ENCODE data around the gene GRIK4.
"Not testable (repeated sequence)": the region's sequence is repeated elsewhere in the genome, so short reads cannot be mapped to it uniquely, and the experiment has no call there.

The GRIK4 gene

DNA sequence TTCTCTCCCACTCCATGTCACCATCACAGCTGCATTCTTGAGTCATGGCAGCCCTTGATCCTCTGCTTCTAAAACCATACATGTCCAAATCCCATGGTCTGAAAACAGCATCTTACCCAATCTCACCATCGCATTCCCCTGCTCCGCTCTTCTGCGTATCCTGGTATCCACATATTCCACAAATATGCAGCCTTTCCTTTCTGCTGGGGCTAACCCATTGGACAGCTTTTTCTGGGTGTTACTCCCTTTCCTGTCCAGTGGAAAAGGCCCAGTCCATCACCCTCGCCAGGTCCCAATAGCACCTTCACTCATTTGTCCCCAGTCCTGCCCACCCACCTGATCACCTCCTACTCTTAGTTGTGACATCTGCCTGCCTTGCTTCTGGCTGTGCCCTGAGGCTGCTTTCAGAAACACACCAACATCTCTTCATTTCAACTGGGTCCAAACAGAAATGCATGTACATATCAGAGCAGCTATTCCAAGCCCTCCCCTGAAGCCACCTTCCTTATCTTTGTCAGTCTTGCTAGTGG is 274.7 kb downstream of the GRIK4 start:
- Histone ChIP-seq H3F3A (ENCODE audit: control insufficient read depth, insufficient read depth) (no peaks in the 10 kb centered on the region), H3K4me2 (ENCODE audit: low read length) (no peak overlapping the region), H3K27ac (ENCODE audit: low read depth, low read length) (no peak overlapping the region), H3K36me3 (ENCODE audit: control insufficient read depth, low read length) (no peaks in the 10 kb centered on the region), H4K20me1 (ENCODE audit: control insufficient read depth, insufficient read depth, low read depth, low read length) (no peaks in the 10 kb centered on the region), H3K9me2 (replicated peaks; ENCODE audit: control insufficient read depth, low read length) (no peaks in the 10 kb centered on the region), H3K4me1 (ENCODE audit: control insufficient read depth, low read length) (no peaks in the 10 kb centered on the region), H3K9me3 (ENCODE audit: control insufficient read depth, insufficient read depth, low read length) (no peaks in the 10 kb centered on the region), H3K4me3 (ENCODE audit: low read length) (no peak overlapping the region), H3K79me2 (ENCODE audit: control insufficient read depth, low read length) (no peaks in the 10 kb centered on the region), H3K27me3 (ENCODE audit: control insufficient read depth, low read length) (0 out of 2 replicates have a peak, but pooled peaks cover under 1% of the 10 kb centered on the region)
- TF ChIP-seq EZH2phosphoT487 (IDR thresholded peaks at IDR 0.05; ENCODE audit: borderline replicate concordance, low read length) = no peak
- TF ChIP-seq, protein P1, sequence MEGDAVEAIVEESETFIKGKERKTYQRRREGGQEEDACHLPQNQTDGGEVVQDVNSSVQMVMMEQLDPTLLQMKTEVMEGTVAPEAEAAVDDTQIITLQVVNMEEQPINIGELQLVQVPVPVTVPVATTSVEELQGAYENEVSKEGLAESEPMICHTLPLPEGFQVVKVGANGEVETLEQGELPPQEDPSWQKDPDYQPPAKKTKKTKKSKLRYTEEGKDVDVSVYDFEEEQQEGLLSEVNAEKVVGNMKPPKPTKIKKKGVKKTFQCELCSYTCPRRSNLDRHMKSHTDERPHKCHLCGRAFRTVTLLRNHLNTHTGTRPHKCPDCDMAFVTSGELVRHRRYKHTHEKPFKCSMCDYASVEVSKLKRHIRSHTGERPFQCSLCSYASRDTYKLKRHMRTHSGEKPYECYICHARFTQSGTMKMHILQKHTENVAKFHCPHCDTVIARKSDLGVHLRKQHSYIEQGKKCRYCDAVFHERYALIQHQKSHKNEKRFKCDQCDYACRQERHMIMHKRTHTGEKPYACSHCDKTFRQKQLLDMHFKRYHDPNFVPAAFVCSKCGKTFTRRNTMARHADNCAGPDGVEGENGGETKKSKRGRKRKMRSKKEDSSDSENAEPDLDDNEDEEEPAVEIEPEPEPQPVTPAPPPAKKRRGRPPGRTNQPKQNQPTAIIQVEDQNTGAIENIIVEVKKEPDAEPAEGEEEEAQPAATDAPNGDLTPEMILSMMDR (IDR thresholded peaks at IDR 0.05; ENCODE audit: low read depth, low read length, poor library complexity, severe bottlenecking) = no peak

DNA sequence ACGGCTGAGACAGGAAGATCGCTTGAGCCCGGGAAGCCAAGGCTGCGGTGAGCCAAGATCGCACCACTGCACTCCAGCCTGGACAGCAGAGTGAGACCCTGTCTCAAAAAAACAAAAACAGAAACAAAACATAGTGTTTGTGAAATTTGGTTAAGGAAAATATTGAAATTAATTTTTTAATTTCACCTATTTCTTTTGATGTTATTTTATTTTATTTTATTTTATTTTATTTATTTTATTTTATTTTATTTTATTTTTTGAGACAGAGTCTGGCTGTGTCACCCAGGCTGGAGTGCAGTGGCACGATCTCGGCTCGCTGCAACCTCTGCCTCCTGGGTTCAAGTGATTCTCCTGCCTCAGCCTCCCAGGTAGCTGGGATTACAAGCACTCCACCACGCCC is 275.7 kb downstream of the GRIK4 start:
- not testable (repeated sequence) for H3K79me2 ChIP-seq (ENCODE audit: control insufficient read depth, low read length); H3K27ac ChIP-seq (ENCODE audit: low read depth, low read length); H3F3A ChIP-seq (ENCODE audit: control insufficient read depth, insufficient read depth); H3K9me3 ChIP-seq (ENCODE audit: control insufficient read depth, insufficient read depth, low read length); H3K4me1 ChIP-seq (ENCODE audit: control insufficient read depth, low read length); H3K9me2 ChIP-seq (replicated peaks; ENCODE audit: control insufficient read depth, low read length); H3K27me3 ChIP-seq (ENCODE audit: control insufficient read depth, low read length); H3K4me2 ChIP-seq (ENCODE audit: low read length); H4K20me1 ChIP-seq (ENCODE audit: control insufficient read depth, insufficient read depth, low read depth, low read length); H3K36me3 ChIP-seq (ENCODE audit: control insufficient read depth, low read length); H3K4me3 ChIP-seq (ENCODE audit: low read length)

DNA sequence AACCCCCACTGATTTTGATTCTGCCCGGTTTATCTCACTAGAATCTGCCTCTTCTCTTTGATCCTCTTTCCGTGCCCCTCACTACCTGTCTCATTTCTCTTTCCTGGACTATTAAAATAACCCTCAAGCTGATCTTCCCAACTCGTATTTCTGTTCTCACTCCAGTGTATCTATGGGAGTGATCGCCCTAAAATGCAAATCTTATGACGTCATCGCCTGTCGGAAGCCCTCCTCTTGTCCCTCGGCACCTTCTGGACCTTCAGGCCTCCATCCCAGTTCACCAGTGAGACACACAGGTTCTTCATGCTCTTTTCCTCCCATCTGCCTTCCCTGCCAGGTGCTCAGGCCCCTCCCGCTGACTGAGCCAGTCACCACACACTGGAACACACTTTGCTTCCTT is 277.8 kb downstream of the GRIK4 start:
- Histone ChIP-seq H3F3A (ENCODE audit: control insufficient read depth, insufficient read depth) (no peaks in the 10 kb centered on the region), H4K20me1 (ENCODE audit: control insufficient read depth, insufficient read depth, low read depth, low read length) (no peaks in the 10 kb centered on the region), H3K4me2 (ENCODE audit: low read length) (no peak overlapping the region), H3K9me2 (replicated peaks; ENCODE audit: control insufficient read depth, low read length) (no peaks in the 10 kb centered on the region), H3K79me2 (ENCODE audit: control insufficient read depth, low read length) (no peaks in the 10 kb centered on the region), H3K4me3 (ENCODE audit: low read length) (no peak overlapping the region), H3K9me3 (ENCODE audit: control insufficient read depth, insufficient read depth, low read length) (no peaks in the 10 kb centered on the region), H3K4me1 (ENCODE audit: control insufficient read depth, low read length) (no peaks in the 10 kb centered on the region), H3K36me3 (ENCODE audit: control insufficient read depth, low read length) (no peaks in the 10 kb centered on the region), H3K27me3 (ENCODE audit: control insufficient read depth, low read length) (peaks cover 16% of the 10 kb centered on the region; the same call in 1 of the 2 replicates), H3K27ac (ENCODE audit: low read depth, low read length) (no peak overlapping the region)
- TF ChIP-seq, protein P1 (IDR thresholded peaks at IDR 0.05; ENCODE audit: low read depth, low read length, poor library complexity, severe bottlenecking) = no peak
- TF ChIP-seq EZH2phosphoT487 (IDR thresholded peaks at IDR 0.05; ENCODE audit: borderline replicate concordance, low read length) = no peak

DNA sequence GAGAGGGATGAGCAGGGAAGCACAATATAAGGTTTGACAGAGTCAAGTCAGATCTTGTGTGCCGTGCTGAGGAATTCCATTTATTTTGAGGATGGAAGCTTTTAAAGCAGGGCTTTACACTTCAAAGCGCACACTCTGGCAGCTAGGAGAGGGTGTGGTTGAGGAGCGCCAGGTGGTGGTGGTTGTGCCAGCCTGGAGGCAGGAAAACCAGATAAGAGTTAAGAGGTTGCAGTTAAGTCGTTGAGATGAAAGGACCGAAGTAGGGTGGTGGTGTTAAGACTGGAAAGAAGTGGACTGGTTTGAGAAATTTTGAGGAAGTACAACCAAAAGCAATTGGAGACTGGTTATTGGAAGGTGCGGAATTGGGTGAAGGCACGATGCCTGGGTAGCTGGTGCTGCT is 280.8 kb downstream of the GRIK4 start:
- Histone ChIP-seq H3K9me3 (ENCODE audit: control insufficient read depth, insufficient read depth, low read length) (no peaks in the 10 kb centered on the region), H3K4me1 (ENCODE audit: control insufficient read depth, low read length) (no peaks in the 10 kb centered on the region), H3K9me2 (replicated peaks; ENCODE audit: control insufficient read depth, low read length) (no peaks in the 10 kb centered on the region), H3K36me3 (ENCODE audit: control insufficient read depth, low read length) (no peaks in the 10 kb centered on the region), H3K79me2 (ENCODE audit: control insufficient read depth, low read length) (no peaks in the 10 kb centered on the region), H4K20me1 (ENCODE audit: control insufficient read depth, insufficient read depth, low read depth, low read length) (no peaks in the 10 kb centered on the region), H3F3A (ENCODE audit: control insufficient read depth, insufficient read depth) (no peaks in the 10 kb centered on the region), H3K4me3 (ENCODE audit: low read length) (no peak overlapping the region), H3K4me2 (ENCODE audit: low read length) (no peak overlapping the region), H3K27ac (ENCODE audit: low read depth, low read length) (no peak overlapping the region), H3K27me3 (ENCODE audit: control insufficient read depth, low read length) (peaks cover 20% of the 10 kb centered on the region; the same call in 1 of the 2 replicates)
- TF ChIP-seq, protein P1 (IDR thresholded peaks at IDR 0.05; ENCODE audit: low read depth, low read length, poor library complexity, severe bottlenecking) = no peak
- TF ChIP-seq EZH2phosphoT487 (IDR thresholded peaks at IDR 0.05; ENCODE audit: borderline replicate concordance, low read length) = no peak

Measured in DOHH2 (cell line).